HCT116 (cell line): ENCODE results near the gene LY6G6D. TPM values are rescaled to one million over a fixed set of nuclear protein-coding genes. Genes with fewer than 3 reads are reported as not detected.
A peak's percentile ranks its signal among the peaks of the same experiment; 100 is the strongest.

ENCODE experiments used
- ATAC-seq: fragments of 200-7000 bp; cut with Tn5 transposase; 2 replicates; pipeline ENCODE4 v1.9.1; 2020; ENCODE audit warnings: mild to moderate bottlenecking, moderate library complexity
- BruUV-seq: library from RNA; stranded (reverse); fragments of 400-500 nt; replicated peaks from 2 replicates; lab custom pipeline; 2021; lab: Mats Ljungman, UMichigan
- CTCF ChIA-PET: fragments of 300-600 bp; sonication (Branson Sonifier 250); formaldehyde crosslinking; loops from one replicate; lab custom pipeline; 2021; ENCODE audit warnings: antibody characterized with exemption; lab: Charles Lee
- POLR2A ChIA-PET: fragments of 300-600, 350-600 bp; sonication (Branson Sonifier 250); formaldehyde crosslinking; loops from one replicate; lab custom pipeline; 2021; ENCODE audit warnings: antibody characterized with exemption; lab: Charles Lee
- RAD21 ChIA-PET, 2 experiments: fragments of 300-600 bp; sonication (Branson Sonifier 250); formaldehyde crosslinking; loops; one replicate each; lab custom pipeline; 2023; ENCODE audit warnings: low total read pairs in 2 of 2; ENCODE audit not compliant: uncharacterized antibody in 2 of 2, unreplicated experiment in 2 of 2, low non-redundant PET in 1 of 2; lab: Charles Lee
- DNase-seq: peaks from one replicate; pipeline ENCODE4 v3.0.0-alpha.2; 2010; ENCODE audit warnings: low read depth, low spot score
- H2AFZ ChIP-seq: fragments of 200-600 bp; shearing (Covaris generic), sonication (generic); 2 replicates; pipeline ENCODE4 v1.6.1; 2017; ENCODE audit warnings: low read depth, mixed run types, mixed read lengths, antibody characterized with exemption, low read length; ENCODE audit not compliant: poor library complexity, severe bottlenecking
- H3K27ac ChIP-seq: 2 replicates; pipeline ENCODE4 v1.5.1; 2012; ENCODE audit warnings: low read depth, low read length
- H3K27me3 ChIP-seq: fragments of 200-600 bp; sonication (generic); 2 replicates; pipeline ENCODE4 v1.6.1; 2016; ENCODE audit warnings: mixed run types, low read length, mixed read lengths; ENCODE audit not compliant: insufficient read depth
- H3K36me3 ChIP-seq, 2 experiments: fragments of 200-500 bp in 1 of 2; fragments of 200-600 bp in 1 of 2; sonication (Bioruptor generic) in 1 of 2; sonication (generic) in 1 of 2; 2 replicates each; pipeline versions ENCODE4 v1.5.1 to v1.6.1; 2014 to 2016; ENCODE audit warnings: low read length in 2 of 2, inconsistent platforms in 1 of 2, mixed read lengths in 1 of 2, mixed run types in 1 of 2; ENCODE audit not compliant: insufficient read depth in 2 of 2, control insufficient read depth in 1 of 2
- H3K4me1 ChIP-seq, 2 experiments: fragments of 200-600 bp in 1 of 2; sonication (generic) in 1 of 2; 2 replicates each; pipeline versions ENCODE4 v1.5.1 to v1.6.1; 2012 to 2017; ENCODE audit warnings: low read length in 2 of 2, inconsistent platforms in 1 of 2, mild to moderate bottlenecking in 1 of 2, mixed read lengths in 1 of 2, mixed run types in 1 of 2, moderate library complexity in 1 of 2; ENCODE audit not compliant: insufficient read depth in 2 of 2, control insufficient read depth in 1 of 2
- H3K4me2 ChIP-seq: fragments of 200-600 bp; sonication (generic); 2 replicates; pipeline ENCODE4 v1.6.1; 2017; ENCODE audit warnings: mixed run types, low read length, mixed read lengths
- H3K4me3 ChIP-seq, 2 experiments: fragments of 200-600 bp in 1 of 2; sonication (generic) in 1 of 2; replicated peaks in 1 of 2; 2 replicates each; pipeline ENCODE4 v1.5.1; 2011 to 2016; ENCODE audit warnings: low read length in 2 of 2, control low read depth in 1 of 2, low read depth in 1 of 2, mild to moderate bottlenecking in 1 of 2, mixed read lengths in 1 of 2, mixed run types in 1 of 2
- H3K79me2 ChIP-seq: fragments of 200-600 bp; sonication (generic); 2 replicates; pipeline ENCODE4 v1.6.1; 2017; ENCODE audit warnings: mild to moderate bottlenecking, mixed run types, low read length, moderate library complexity, mixed read lengths; ENCODE audit not compliant: insufficient read depth
- H3K9ac ChIP-seq: fragments of 200-600 bp; sonication (generic); 2 replicates; pipeline ENCODE4 v1.6.1; 2016; ENCODE audit warnings: low read length, mixed read lengths
- H3K9me2 ChIP-seq: fragments of 200-600 bp; sonication (generic), shearing (Covaris generic); 2 replicates; pipeline ENCODE4 v1.6.1; 2017; ENCODE audit warnings: mixed run types, mild to moderate bottlenecking, moderate library complexity; ENCODE audit not compliant: insufficient read depth
- H3K9me3 ChIP-seq, 2 experiments: fragments of 200-500 bp in 1 of 2; fragments of 200-600 bp in 1 of 2; sonication (Bioruptor generic) in 1 of 2; sonication (generic) in 1 of 2; 2 replicates each; pipeline ENCODE4 v1.6.1; 2014 to 2017; ENCODE audit warnings: low read length in 2 of 2, mixed read lengths in 2 of 2, inconsistent platforms in 1 of 2, low read depth in 1 of 2, mild to moderate bottlenecking in 1 of 2, mixed run types in 1 of 2, moderate library complexity in 1 of 2; ENCODE audit not compliant: control insufficient read depth in 1 of 2, insufficient read depth in 1 of 2
- H4K20me1 ChIP-seq: fragments of 200-600 bp; sonication (generic), shearing (Covaris generic); 2 replicates; pipeline ENCODE4 v1.6.1; 2017; ENCODE audit warnings: mixed run types, mild to moderate bottlenecking, moderate library complexity; ENCODE audit not compliant: insufficient read depth
- CBX3 ChIP-seq: IDR thresholded peaks from 2 replicates; pipeline ENCODE4 v1.6.1; 2012; ENCODE audit warnings: low read depth
- CEBPB ChIP-seq: IDR thresholded peaks from 2 replicates; pipeline ENCODE4 v1.6.1; 2012; ENCODE audit warnings: low read depth
- CTCF ChIP-seq, 3 experiments: fragments of 200-600 bp in 1 of 3; sonication (generic) in 1 of 3; IDR thresholded peaks in 2 of 3; conservative IDR thresholded peaks in 1 of 3; 2 replicates each; pipeline ENCODE4 v1.5.1; 2012 to 2017; ENCODE audit warnings: low read depth in 2 of 3, low read length in 2 of 3, antibody characterized with exemption in 1 of 3, borderline replicate concordance in 1 of 3, control low read depth in 1 of 3, mild to moderate bottlenecking in 1 of 3, mixed read lengths in 1 of 3, mixed run types in 1 of 3, moderate library complexity in 1 of 3; ENCODE audit not compliant: insufficient read depth in 1 of 3
- ELF1 ChIP-seq: IDR thresholded peaks from 2 replicates; pipeline ENCODE4 v1.6.1; 2012; ENCODE audit warnings: low read depth, borderline replicate concordance
- EZH2 ChIP-seq: fragments of 200-600 bp; sonication (generic); IDR thresholded peaks from 2 replicates; pipeline ENCODE4 v1.6.1; 2017; ENCODE audit warnings: antibody characterized with exemption, mixed run types
- EZH2phosphoT487 ChIP-seq: fragments of 200-600 bp; IDR thresholded peaks from 2 replicates; pipeline ENCODE4 v1.6.1; 2018; ENCODE audit warnings: antibody characterized with exemption, borderline replicate concordance
- FOSL1 ChIP-seq: IDR thresholded peaks from 2 replicates; pipeline ENCODE4 v1.6.1; 2012; ENCODE audit warnings: low read depth
- JUND ChIP-seq: IDR thresholded peaks from 2 replicates; pipeline ENCODE4 v1.6.1; 2012
- MAX ChIP-seq: IDR thresholded peaks from 2 replicates; pipeline ENCODE4 v1.6.1; 2012
- POLR2A ChIP-seq: IDR thresholded peaks from 2 replicates; pipeline ENCODE4 v1.7.0; 2011; ENCODE audit warnings: borderline replicate concordance; ENCODE audit not compliant: insufficient read depth, insufficient read length; ENCODE audit errors: extremely low read depth
- REST ChIP-seq: IDR thresholded peaks from 2 replicates; pipeline ENCODE4 v1.6.1; 2012; ENCODE audit warnings: low read depth
- SIN3A ChIP-seq: IDR thresholded peaks from 2 replicates; pipeline ENCODE4 v1.6.1; 2012; ENCODE audit warnings: low read depth
- SP1 ChIP-seq: IDR thresholded peaks from 2 replicates; pipeline ENCODE4 v1.6.1; 2012; ENCODE audit warnings: low read depth
- TCF7L2 ChIP-seq: IDR thresholded peaks from 2 replicates; pipeline ENCODE4 v1.7.0; 2011; ENCODE audit warnings: borderline replicate concordance, inconsistent platforms; ENCODE audit not compliant: insufficient read depth, insufficient read length; ENCODE audit errors: extremely low read depth
- YY1 ChIP-seq: IDR thresholded peaks from 2 replicates; pipeline ENCODE4 v1.6.1; 2011; ENCODE audit warnings: low read length, low read depth, moderate library complexity, mild to moderate bottlenecking; ENCODE audit not compliant: insufficient replicate concordance; ENCODE audit errors: extremely low read depth
- ZFX ChIP-seq: fragments of 450-650 bp; IDR thresholded peaks from 2 replicates; pipeline ENCODE4 v1.6.1; 2017
- ZNF274 ChIP-seq: fragments of 200-500 bp; sonication (Bioruptor generic); IDR thresholded peaks from 2 replicates; pipeline ENCODE4 v1.6.1; 2014; ENCODE audit warnings: mild to moderate bottlenecking, low read depth, low read length, inconsistent platforms
- intact Hi-C: fragments of 100-400 bp; cut with micrococcal nuclease; formaldehyde crosslinking; loops from 2 replicates; pipeline ENCODE4 v1.10.0; 2022
- total RNA-seq: library from RNA; stranded (reverse); gene quantifications from one replicate; pipeline ENCODE4 v1.2.1, GENCODE V29; 2021; ENCODE audit not compliant: unreplicated experiment

LY6G6D gene
- total RNA-seq, 1 experiment from 2014 or later, result not detected

- intact Hi-C loops, result loop anchor here (2.0 kb wide), 1 partner anchor 36 kb away; no protein-coding TSS in a partner anchor
- ChIA-PET RAD21 (interaction anchor here in 1 of 2 experiments (1.0 kb wide), 1 partner anchor 26 kb away, joined by 3 read pairs; no protein-coding TSS in a partner anchor), POLR2A (interaction anchor here (0.7 to 2.0 kb wide), 13 partner anchors 11 to 140 kb away, joined by 3 to 12 read pairs (median 4); partner anchors contain the start of genes BAG6, DDAH2, GPANK1 and HSPA1B), CTCF (interaction anchor here (1.0 to 2.1 kb wide), 4 partner anchors 10 to 492 kb away, joined by 3 to 10 read pairs (median 5); no protein-coding TSS in a partner anchor)
- Histone ChIP-seq H3K9me3 (no peaks in the 10 kb centered on the region), H3K27me3 (no peaks in the 10 kb centered on the region), H3K27ac (peak within 1 kb of the TSS; percentile 82), H4K20me1 (no peaks in the 10 kb centered on the region), H3K79me2 (peaks cover 13% of the 10 kb centered on the region), H3K9ac (peak within 1 kb of the TSS; percentile 85), H3K36me3 (no peaks in the 10 kb centered on the region), H3K4me2 (peak within 1 kb of the TSS; percentile 77), H3K4me3 (peak within 1 kb of the TSS; percentile 89 to 98), H3K4me1 (peaks cover 7 to 15% of the 10 kb centered on the region in 2 experiments; a peak in 3 of 4 replicates), H3K9me2 (no peaks in the 10 kb centered on the region), H2AFZ (no peak within 1 kb of the TSS)
- peak; percentile 98 for DNase-seq
- BruUV-seq, result no TSS peak
- ATAC-seq, result peak; percentile 93
- no peak for TF ChIP-seq ZNF274
- TF ChIP-seq SIN3A, result peak; percentile 83
- TF ChIP-seq EZH2phosphoT487, result no peak
- TF ChIP-seq CBX3, result peak; percentile 78
- TF ChIP-seq TCF7L2, result peak; percentile 62
- peak; percentile 35; the same call in 1 of the 2 replicates for TF ChIP-seq JUND
- peak; percentile 99 for TF ChIP-seq CEBPB
- TF ChIP-seq ZFX, result peak; percentile 46; the same call in 1 of the 2 replicates
- TF ChIP-seq FOSL1, result no peak
- TF ChIP-seq POLR2A, result peak; percentile 48
- TF ChIP-seq SP1, result peak; percentile 90
- TF ChIP-seq MAX, result peak; percentile 50
- no peak; the same call in 1 of the 2 replicates for TF ChIP-seq ELF1
- 0 out of 6 replicates have a peak, but pooled peaks of 1 of the 3 experiments have one; percentile 4 for TF ChIP-seq CTCF (IDR thresholded peaks at IDR 0.05 in 2 of 3, conservative IDR thresholded peaks at IDR 0.05 in 1 of 3; ENCODE audit: borderline replicate concordance in 1 of 3, insufficient read depth in 1 of 3, low read depth in 2 of 3, low read length in 2 of 3)
- no peak for TF ChIP-seq EZH2
- peak; percentile 84 for TF ChIP-seq YY1
- TF ChIP-seq REST, result no peak
These were observed 12.1 kb upstream of the LY6G6D start, which contains the start of gene ABHD16A for GRCh38 chr6:31702819-31703716. TSS of gene ABHD16A (minus strand) at chr6:31703324. CDS start at chr6:31703281, 43 bp downstream.
